Right atrium auricular region (tissue), 2 donors: ENCODE data around the gene CYP26A1. TPM values are rescaled to one million over a fixed set of nuclear protein-coding genes. Genes with fewer than 3 reads are reported as not detected.

Experiments
- DNase-seq: peaks from one replicate; pipeline ENCODE4 v3.0.0-alpha.2; 2019; ENCODE audit warnings: low spot score
- H3K27ac ChIP-seq, 2 donors: fragments of 200-600 bp; sonication (generic); 1 replicate in 1 of 2; 2 replicates in 1 of 2; pipeline ENCODE4 v1.5.1; 2016 to 2019
- H3K27me3 ChIP-seq, 2 donors: fragments of 200-600 bp; sonication (generic); one replicate each; pipeline versions ENCODE4 v1.5.1 to v1.6.0; 2017 to 2019
- H3K36me3 ChIP-seq: fragments of 200-600 bp; sonication (generic); one replicate; pipeline ENCODE4 v1.5.1; 2016
- H3K4me1 ChIP-seq, 2 donors: fragments of 200-600 bp; sonication (generic); one replicate each; pipeline versions ENCODE4 v1.5.1 to v1.6.0; 2017 to 2019
- H3K4me3 ChIP-seq, 2 donors: fragments of 200-600 bp; sonication (generic); 1 replicate in 1 of 2; 2 replicates in 1 of 2; pipeline ENCODE4 v1.5.1; 2017 to 2019; ENCODE audit warnings: mild to moderate bottlenecking in 1 of 2, moderate library complexity in 1 of 2
- H3K9me3 ChIP-seq, 2 donors: fragments of 200-600 bp; sonication (generic); one replicate each; pipeline ENCODE4 v1.5.1; 2019
- CTCF ChIP-seq, 2 donors: fragments of 200-600 bp; sonication (generic); IDR thresholded peaks; one replicate each; pipeline ENCODE4 v1.5.1; 2019; ENCODE audit warnings: antibody characterized with exemption in 2 of 2
- total RNA-seq, 2 donors: library from RNA; depleted of rRNA; stranded (reverse); fragments of >200 nt; gene quantifications; one replicate each; pipeline ENCODE4 v1.1.0, GENCODE V29; 2016

The CYP26A1 gene
- total RNA-seq, 2 donors from 2014 or later = not detected

- Histone ChIP-seq H3K4me1 (peaks cover 0 to 49% of the 10 kb centered on the region in 2 donors), H3K27ac (no peak overlapping the region), H3K27me3 (peaks cover 15 to 39% of the 10 kb centered on the region in 2 donors), H3K36me3 (no peaks in the 10 kb centered on the region), H3K4me3 (peak overlapping the region in 1 of 2 donors; percentile 43), H3K9me3 (no peaks in the 10 kb centered on the region)
- no peak for DNase-seq
- no peak for TF ChIP-seq CTCF (IDR thresholded peaks at IDR 0.05)
These were observed 1.9 kb upstream of the CYP26A1 start for GRCh38 chr10:93071674-93072224.

GRCh38 chr10:93072225-93072712 is 1.4 kb upstream of the CYP26A1 start:
- Histone ChIP-seq H3K4me1 (peaks cover 0 to 49% of the 10 kb centered on the region in 2 donors), H3K36me3 (no peaks in the 10 kb centered on the region)

GRCh38 chr10:93072713-93073538 is 767 bp upstream of the CYP26A1 start:
- no peaks in the 10 kb centered on the region for H3K9me3 ChIP-seq
- H3K4me1 ChIP-seq = peaks cover 0 to 49% of the 10 kb centered on the region in 2 donors
- H3K36me3 ChIP-seq = no peaks in the 10 kb centered on the region
- H3K27me3 ChIP-seq = peaks cover 15 to 37% of the 10 kb centered on the region in 2 donors
- no peak for TF ChIP-seq CTCF (IDR thresholded peaks at IDR 0.05)
- peak; percentile 26 for DNase-seq
- H3K4me3 ChIP-seq = peak overlapping the region in 1 of 2 donors; percentile 48
- H3K27ac ChIP-seq = no peak overlapping the region

More at GRCh38 chr10:93072225-93072712, 1.4 kb upstream of the CYP26A1 start:
- peaks cover 15 to 38% of the 10 kb centered on the region in 2 donors for H3K27me3 ChIP-seq
- no peak for DNase-seq
- H3K4me3 ChIP-seq = peak overlapping the region in 1 of 2 donors; percentile 43
- no peak overlapping the region for H3K27ac ChIP-seq
- no peaks in the 10 kb centered on the region for H3K9me3 ChIP-seq
- no peak for TF ChIP-seq CTCF (IDR thresholded peaks at IDR 0.05)

GRCh38 chr10:93074147-93074596 is 479 bp downstream of the CYP26A1 start:
- H3K36me3 ChIP-seq = no peaks in the 10 kb centered on the region
- H3K27me3 ChIP-seq = peaks cover 15 to 28% of the 10 kb centered on the region in 2 donors
- peak; percentile 40 for DNase-seq
- TF ChIP-seq CTCF (IDR thresholded peaks at IDR 0.05) = no peak
- H3K27ac ChIP-seq = no peak overlapping the region
- peak overlapping the region in 1 of 2 donors; percentile 48 for H3K4me3 ChIP-seq
- peaks cover 0 to 39% of the 10 kb centered on the region in 2 donors for H3K4me1 ChIP-seq
- no peaks in the 10 kb centered on the region for H3K9me3 ChIP-seq

GRCh38 chr10:93074597-93075368 is 1.1 kb downstream of the CYP26A1 start:
- Histone ChIP-seq H3K27ac (no peak overlapping the region), H3K36me3 (no peaks in the 10 kb centered on the region), H3K4me3 (no peak overlapping the region), H3K4me1 (peaks cover 0 to 39% of the 10 kb centered on the region in 2 donors), H3K27me3 (peaks cover 15 to 23% of the 10 kb centered on the region in 2 donors), H3K9me3 (no peaks in the 10 kb centered on the region)
- TF ChIP-seq CTCF (IDR thresholded peaks at IDR 0.05) = no peak
- peak; percentile 26 for DNase-seq
